DOHH2 (cell line): ENCODE results near the gene THOC2.

Source experiments
- EZH2phosphoT487 ChIP-seq: fragments of 200-600 bp; sonication (generic); IDR thresholded peaks from 2 replicates; pipeline ENCODE4 v1.6.1; 2017; ENCODE audit warnings: borderline replicate concordance, mild to moderate bottlenecking, antibody characterized with exemption, low read length, moderate library complexity, mixed read lengths
- TF ChIP-seq, protein P1 (sequence below): fragments of 200-600 bp; sonication (generic); IDR thresholded peaks from one replicate; pipeline ENCODE4 v1.5.1; 2014; ENCODE audit warnings: antibody characterized with exemption, mild to moderate bottlenecking, low read depth, low read length; ENCODE audit not compliant: poor library complexity, severe bottlenecking

DNA sequence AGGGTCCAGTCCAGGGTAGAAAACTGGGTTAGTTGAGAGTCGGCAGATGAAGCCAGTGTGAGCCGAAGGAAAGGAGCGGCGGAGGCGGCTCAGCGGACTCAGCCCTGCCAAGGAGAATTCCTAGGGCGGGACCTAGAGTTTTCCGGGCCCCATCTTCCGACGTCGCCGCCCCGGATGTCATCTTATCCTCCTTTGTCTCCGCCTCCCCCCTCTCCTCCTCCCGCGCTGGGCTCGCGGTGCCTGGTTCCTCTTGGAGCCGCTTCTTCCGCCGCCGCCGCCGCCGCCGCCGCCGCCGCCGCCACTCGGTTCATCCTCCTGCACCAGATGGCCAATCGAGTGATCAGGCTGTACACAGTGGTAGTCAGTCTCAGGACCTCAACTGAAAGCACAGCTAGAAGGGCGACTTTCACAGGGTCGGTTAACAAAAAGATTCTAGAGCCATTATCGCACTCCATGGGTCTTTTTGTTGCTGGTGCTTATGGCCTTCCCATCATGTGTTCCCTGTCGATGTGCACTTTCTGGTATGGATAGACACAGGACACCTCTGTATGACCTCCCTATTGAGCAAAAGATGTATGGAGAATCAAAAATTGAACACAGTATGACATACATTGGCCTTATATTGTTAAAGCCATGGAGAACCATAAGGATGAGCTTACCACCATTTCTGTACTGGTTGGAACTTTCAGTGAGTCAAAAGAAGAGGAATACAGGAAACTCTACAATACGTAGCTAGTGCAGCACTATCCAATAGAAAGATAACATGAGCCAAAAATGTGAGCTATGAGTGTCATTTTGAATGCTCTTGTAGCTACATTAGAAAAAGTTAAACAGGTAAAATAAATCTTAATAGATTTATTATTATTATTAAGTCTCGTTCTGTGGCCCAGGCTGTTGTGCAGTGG lies 32.4 kb upstream of the THOC2 start:
- TF ChIP-seq, protein P1, sequence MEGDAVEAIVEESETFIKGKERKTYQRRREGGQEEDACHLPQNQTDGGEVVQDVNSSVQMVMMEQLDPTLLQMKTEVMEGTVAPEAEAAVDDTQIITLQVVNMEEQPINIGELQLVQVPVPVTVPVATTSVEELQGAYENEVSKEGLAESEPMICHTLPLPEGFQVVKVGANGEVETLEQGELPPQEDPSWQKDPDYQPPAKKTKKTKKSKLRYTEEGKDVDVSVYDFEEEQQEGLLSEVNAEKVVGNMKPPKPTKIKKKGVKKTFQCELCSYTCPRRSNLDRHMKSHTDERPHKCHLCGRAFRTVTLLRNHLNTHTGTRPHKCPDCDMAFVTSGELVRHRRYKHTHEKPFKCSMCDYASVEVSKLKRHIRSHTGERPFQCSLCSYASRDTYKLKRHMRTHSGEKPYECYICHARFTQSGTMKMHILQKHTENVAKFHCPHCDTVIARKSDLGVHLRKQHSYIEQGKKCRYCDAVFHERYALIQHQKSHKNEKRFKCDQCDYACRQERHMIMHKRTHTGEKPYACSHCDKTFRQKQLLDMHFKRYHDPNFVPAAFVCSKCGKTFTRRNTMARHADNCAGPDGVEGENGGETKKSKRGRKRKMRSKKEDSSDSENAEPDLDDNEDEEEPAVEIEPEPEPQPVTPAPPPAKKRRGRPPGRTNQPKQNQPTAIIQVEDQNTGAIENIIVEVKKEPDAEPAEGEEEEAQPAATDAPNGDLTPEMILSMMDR = no peak
- TF ChIP-seq EZH2phosphoT487 = no peak
